Ammon's horn (tissue), 1 donor: Measurements from ENCODE around the gene WWC2.

Experiments
- DNase-seq: peaks from one replicate; pipeline ENCODE4 v3.0.0-alpha.2; 2016; ENCODE audit warnings: low spot score

The WWC2 gene

GRCh38 chr4:183329954-183330742, 231.1 kb downstream of the WWC2 start:
- no peak for DNase-seq

GRCh38 chr4:183330841-183331240, 231.8 kb downstream of the WWC2 start:
- no peak for DNase-seq

- no peak for DNase-seq
Measured at GRCh38 chr4:183332447-183332846, 233.4 kb downstream of the WWC2 start.

- DNase-seq: no peak
Measured at GRCh38 chr4:183333202-183333601, 234.1 kb downstream of the WWC2 start.

- no peak for DNase-seq
Measured at GRCh38 chr4:183333983-183334382, 234.9 kb downstream of the WWC2 start.

- no peak for DNase-seq
Measured at GRCh38 chr4:183335369-183335940, 236.4 kb downstream of the WWC2 start.

GRCh38 chr4:183337349-183337748, 238.3 kb downstream of the WWC2 start:
- DNase-seq: no peak

GRCh38 chr4:183337833-183338232, 238.8 kb downstream of the WWC2 start:
- no peak for DNase-seq

GRCh38 chr4:183342541-183343533, 243.8 kb downstream of the WWC2 start:
- DNase-seq: no peak

GRCh38 chr4:183343730-183344129, 244.7 kb downstream of the WWC2 start:
- DNase-seq: no peak

- DNase-seq: no peak
Measured at GRCh38 chr4:183344523-183345255, 245.6 kb downstream of the WWC2 start.

- no peak for DNase-seq
Measured at GRCh38 chr4:183345261-183345660, 246.2 kb downstream of the WWC2 start.

- DNase-seq: no peak
Measured at GRCh38 chr4:183347146-183347545, 248.1 kb downstream of the WWC2 start.

GRCh38 chr4:183347566-183347965, 248.5 kb downstream of the WWC2 start:
- no peak for DNase-seq

- DNase-seq: no peak
Measured at GRCh38 chr4:183348136-183348535, 249.1 kb downstream of the WWC2 start.

- DNase-seq: no peak
Measured at GRCh38 chr4:183348706-183349659, 249.9 kb downstream of the WWC2 start.

GRCh38 chr4:183349673-183350072, 250.6 kb downstream of the WWC2 start:
- no peak for DNase-seq

- DNase-seq: no peak
Measured at GRCh38 chr4:183350317-183351071, 251.4 kb downstream of the WWC2 start.

GRCh38 chr4:183352546-183352945, 253.5 kb downstream of the WWC2 start:
- DNase-seq: no peak

GRCh38 chr4:183353557-183353956, 254.5 kb downstream of the WWC2 start:
- no peak for DNase-seq
